GM19468 (cell line): ENCODE measurements around the gene SSU72.
"Not testable (repeated sequence)": the region's sequence is repeated elsewhere in the genome, so short reads cannot be mapped to it uniquely, and the experiment has no call there.

Source experiments
- ATAC-seq: cut with Tn5 transposase; IDR thresholded peaks from one replicate; pipeline ENCODE4 v1.9.1; 2021; ENCODE audit warnings: mild to moderate bottlenecking, moderate library complexity, moderate number of reproducible peaks; ENCODE audit not compliant: unreplicated experiment; ENCODE audit errors: extremely low read depth

SSU72 gene

GRCh38 chr1:1598051-1598719 is 23.5 kb upstream of the SSU72 start:
- no peak for ATAC-seq

GRCh38 chr1:1597275-1597930 is 22.7 kb upstream of the SSU72 start:
- ATAC-seq: no peak

- no peak for ATAC-seq
These were observed 22.0 kb upstream of the SSU72 start for GRCh38 chr1:1596493-1597274.

- ATAC-seq: not testable (repeated sequence)
These were observed 20.7 kb upstream of the SSU72 start for GRCh38 chr1:1595341-1595740.

GRCh38 chr1:1594602-1595260 is 20.1 kb upstream of the SSU72 start:
- no peak for ATAC-seq

- ATAC-seq: no peak
These were observed 19.4 kb upstream of the SSU72 start for GRCh38 chr1:1593834-1594601.

- ATAC-seq: no peak
These were observed 16.8 kb upstream of the SSU72 start for GRCh38 chr1:1591452-1591851.

GRCh38 chr1:1583347-1584010 is 8.8 kb upstream of the SSU72 start:
- no peak for ATAC-seq

GRCh38 chr1:1582585-1583346 is 8.1 kb upstream of the SSU72 start:
- ATAC-seq: no peak

GRCh38 chr1:1578371-1578940 is 3.8 kb upstream of the SSU72 start:
- ATAC-seq: no peak

GRCh38 chr1:1577367-1578011 is 2.8 kb upstream of the SSU72 start:
- no peak for ATAC-seq

GRCh38 chr1:1573843-1574720 is 581 bp downstream of the SSU72 start:
- ATAC-seq: peak; percentile 13

GRCh38 chr1:1569341-1569740 is 5.3 kb downstream of the SSU72 start:
- ATAC-seq: no peak

- ATAC-seq: no peak
These were observed 6.8 kb downstream of the SSU72 start for GRCh38 chr1:1567891-1568291.

GRCh38 chr1:1567152-1567875 is 7.3 kb downstream of the SSU72 start:
- no peak for ATAC-seq

- ATAC-seq: no peak
These were observed 9.3 kb downstream of the SSU72 start for GRCh38 chr1:1565340-1565739.
